HCT116 (cell line): ENCODE results near the gene KRTAP10-9.

Experiments
- CEBPB ChIP-seq: IDR thresholded peaks from 2 replicates; pipeline ENCODE4 v1.6.1; 2012; ENCODE audit warnings: low read depth
- EGR1 ChIP-seq: IDR thresholded peaks from 2 replicates; pipeline ENCODE4 v1.6.1; 2012; ENCODE audit warnings: low read depth
- EZH2 ChIP-seq: fragments of 200-600 bp; sonication (generic); IDR thresholded peaks from 2 replicates; pipeline ENCODE4 v1.6.1; 2017; ENCODE audit warnings: antibody characterized with exemption, mixed run types
- EZH2phosphoT487 ChIP-seq: fragments of 200-600 bp; IDR thresholded peaks from 2 replicates; pipeline ENCODE4 v1.6.1; 2018; ENCODE audit warnings: antibody characterized with exemption, borderline replicate concordance
- FOSL1 ChIP-seq: IDR thresholded peaks from 2 replicates; pipeline ENCODE4 v1.6.1; 2012; ENCODE audit warnings: low read depth
- JUND ChIP-seq: IDR thresholded peaks from 2 replicates; pipeline ENCODE4 v1.6.1; 2012
- POLR2A ChIP-seq: IDR thresholded peaks from 2 replicates; pipeline ENCODE4 v1.7.0; 2011; ENCODE audit warnings: borderline replicate concordance; ENCODE audit not compliant: insufficient read depth, insufficient read length; ENCODE audit errors: extremely low read depth
- POLR2AphosphoS5 ChIP-seq: IDR thresholded peaks from 2 replicates; pipeline ENCODE4 v1.6.1; 2011; ENCODE audit warnings: mild to moderate bottlenecking, low read depth, low read length, moderate library complexity
- SIN3A ChIP-seq: IDR thresholded peaks from 2 replicates; pipeline ENCODE4 v1.6.1; 2012; ENCODE audit warnings: low read depth
- SRF ChIP-seq: IDR thresholded peaks from 2 replicates; pipeline ENCODE4 v1.6.1; 2012; ENCODE audit warnings: low read depth
- TCF7L2 ChIP-seq: IDR thresholded peaks from 2 replicates; pipeline ENCODE4 v1.7.0; 2011; ENCODE audit warnings: borderline replicate concordance, inconsistent platforms; ENCODE audit not compliant: insufficient read depth, insufficient read length; ENCODE audit errors: extremely low read depth
- TF ChIP-seq, protein P1 (sequence below), 3 experiments: fragments of 200-600 bp in 1 of 3; sonication (generic) in 1 of 3; IDR thresholded peaks in 2 of 3; conservative IDR thresholded peaks in 1 of 3; 2 replicates each; pipeline ENCODE4 v1.5.1; 2012 to 2017; ENCODE audit warnings: low read depth in 2 of 3, low read length in 2 of 3, antibody characterized with exemption in 1 of 3, borderline replicate concordance in 1 of 3, control low read depth in 1 of 3, mild to moderate bottlenecking in 1 of 3, mixed read lengths in 1 of 3, mixed run types in 1 of 3, moderate library complexity in 1 of 3; ENCODE audit not compliant: insufficient read depth in 1 of 3
- TF ChIP-seq, protein P2 (sequence below): IDR thresholded peaks from 2 replicates; pipeline ENCODE4 v1.6.1; 2012

DNA sequence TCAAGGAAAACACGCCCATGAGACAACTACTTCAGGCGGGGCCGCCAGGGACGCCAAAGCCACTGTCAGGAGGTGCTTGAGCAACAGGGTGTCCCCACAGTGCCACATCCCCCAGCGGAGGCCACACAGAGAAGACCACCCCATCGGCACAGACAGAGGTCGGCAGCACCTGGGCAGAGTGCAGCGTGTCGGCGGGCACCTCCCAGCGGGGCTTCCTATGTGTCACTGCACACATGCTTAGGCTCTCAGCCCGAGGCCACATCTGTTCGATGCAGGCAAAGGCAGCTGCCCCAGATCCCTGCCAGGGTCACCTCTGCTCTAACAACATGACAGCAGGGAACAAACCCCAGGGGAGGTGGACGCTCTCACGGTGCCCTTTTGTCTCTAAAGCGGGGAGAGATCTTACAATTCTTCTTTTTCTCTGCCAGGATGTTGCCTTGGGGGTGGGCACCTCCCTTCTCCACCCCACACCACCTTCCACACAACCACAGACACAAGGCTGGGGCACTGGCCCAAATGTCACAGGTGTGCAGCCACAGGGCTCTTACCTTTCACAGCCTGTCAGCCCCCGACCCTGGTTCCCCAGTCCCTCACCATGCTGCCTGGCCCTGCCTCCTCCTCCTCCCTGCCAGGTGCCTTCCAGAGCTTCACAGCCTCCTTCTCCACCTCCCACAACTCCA, 10.8 kb upstream of the KRTAP10-9 start:
- TF ChIP-seq SIN3A (no peak), POLR2AphosphoS5 (no peak), SRF (no peak), EZH2phosphoT487 (no peak), POLR2A (no peak), EGR1 (no peak), JUND (no peak), TCF7L2 (no peak), CEBPB (no peak), FOSL1 (no peak), EZH2 (no peak)
- TF ChIP-seq, protein P1, sequence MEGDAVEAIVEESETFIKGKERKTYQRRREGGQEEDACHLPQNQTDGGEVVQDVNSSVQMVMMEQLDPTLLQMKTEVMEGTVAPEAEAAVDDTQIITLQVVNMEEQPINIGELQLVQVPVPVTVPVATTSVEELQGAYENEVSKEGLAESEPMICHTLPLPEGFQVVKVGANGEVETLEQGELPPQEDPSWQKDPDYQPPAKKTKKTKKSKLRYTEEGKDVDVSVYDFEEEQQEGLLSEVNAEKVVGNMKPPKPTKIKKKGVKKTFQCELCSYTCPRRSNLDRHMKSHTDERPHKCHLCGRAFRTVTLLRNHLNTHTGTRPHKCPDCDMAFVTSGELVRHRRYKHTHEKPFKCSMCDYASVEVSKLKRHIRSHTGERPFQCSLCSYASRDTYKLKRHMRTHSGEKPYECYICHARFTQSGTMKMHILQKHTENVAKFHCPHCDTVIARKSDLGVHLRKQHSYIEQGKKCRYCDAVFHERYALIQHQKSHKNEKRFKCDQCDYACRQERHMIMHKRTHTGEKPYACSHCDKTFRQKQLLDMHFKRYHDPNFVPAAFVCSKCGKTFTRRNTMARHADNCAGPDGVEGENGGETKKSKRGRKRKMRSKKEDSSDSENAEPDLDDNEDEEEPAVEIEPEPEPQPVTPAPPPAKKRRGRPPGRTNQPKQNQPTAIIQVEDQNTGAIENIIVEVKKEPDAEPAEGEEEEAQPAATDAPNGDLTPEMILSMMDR (IDR thresholded peaks at IDR 0.05 in 2 of 3, conservative IDR thresholded peaks at IDR 0.05 in 1 of 3; ENCODE audit: borderline replicate concordance in 1 of 3, insufficient read depth in 1 of 3, low read depth in 2 of 3, low read length in 2 of 3): no peak
- TF ChIP-seq, protein P2, sequence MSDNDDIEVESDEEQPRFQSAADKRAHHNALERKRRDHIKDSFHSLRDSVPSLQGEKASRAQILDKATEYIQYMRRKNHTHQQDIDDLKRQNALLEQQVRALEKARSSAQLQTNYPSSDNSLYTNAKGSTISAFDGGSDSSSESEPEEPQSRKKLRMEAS: no peak
